Omental fat pad (tissue), 4 donors: ENCODE results near the gene CENPN. TPM values are rescaled to one million over a fixed set of nuclear protein-coding genes. Genes with fewer than 3 reads are reported as not detected.

Source experiments
- ATAC-seq: fragments of 150-250 bp; one replicate; pipeline ENCODE4 v1.9.1; 2016; ENCODE audit warnings: mild to moderate bottlenecking, moderate library complexity; ENCODE audit not compliant: low FRiP score
- DNase-seq: peaks from one replicate; pipeline ENCODE4 v3.0.0-alpha.2; 2019; ENCODE audit warnings: low spot score
- CTCF ChIP-seq, 3 donors: fragments of 450-650 bp; IDR thresholded peaks; one replicate each; pipeline ENCODE4 v1.5.1; 2016 to 2017; ENCODE audit warnings: antibody characterized with exemption in 3 of 3, mild to moderate bottlenecking in 3 of 3, moderate library complexity in 2 of 3
- total RNA-seq, 4 donors: library from RNA; depleted of rRNA; stranded (reverse); fragments of >200 nt; gene quantifications; one replicate each; pipeline ENCODE4 v1.1.0, GENCODE V29; 2016

The CENPN gene
- 10 to 100 TPM in 1 of 4 donors, 1 to 10 TPM in 3; 4.5 to 12.0 (median 8.4) TPM for total RNA-seq

GRCh38 chr16:81006813-81007695, at the start of gene CENPN, which contains the start of gene CMC2:
Gene CENPN (plus strand): TSS chr16:81007214. CDS start chr16:81011940, 4,726 bp downstream.
Gene CMC2 (minus strand): TSS chr16:81006885. CDS start chr16:80997394, 9,491 bp downstream.
- TF ChIP-seq CTCF (IDR thresholded peaks at IDR 0.05): no peak
- ATAC-seq (peak; percentile 98), DNase-seq (peak; percentile 96)

- ATAC-seq: no peak
- no peak for TF ChIP-seq CTCF (IDR thresholded peaks at IDR 0.05)
Measured at GRCh38 chr16:80958284-80958683, 48.7 kb upstream of the CENPN start.

GRCh38 chr16:80962879-80963278, 44.1 kb upstream of the CENPN start:
- TF ChIP-seq CTCF (IDR thresholded peaks at IDR 0.05): no peak
- ATAC-seq: no peak
- no peak for DNase-seq

More at GRCh38 chr16:80958284-80958683, 48.7 kb upstream of the CENPN start:
- no peak for DNase-seq

- no peak for ATAC-seq
- TF ChIP-seq CTCF (IDR thresholded peaks at IDR 0.05): no peak
- DNase-seq: no peak
Measured at GRCh38 chr16:80964351-80964750, 42.7 kb upstream of the CENPN start.

GRCh38 chr16:80966617-80967016, 40.4 kb upstream of the CENPN start:
- DNase-seq: no peak
- no peak for ATAC-seq
- TF ChIP-seq CTCF (IDR thresholded peaks at IDR 0.05): no peak

- no peak for DNase-seq
- no peak for ATAC-seq
- TF ChIP-seq CTCF (IDR thresholded peaks at IDR 0.05): no peak
Measured at GRCh38 chr16:80968386-80969113, 38.5 kb upstream of the CENPN start.
